Stimulated activated CD4-positive, alpha-beta T cell treated with anti-CD3 and anti-CD28 coated beads, Interleukin-4, amount 100 ng/mL, for 4 hours (primary cell): ENCODE data around the gene UNC80.
A peak's percentile ranks its signal among the peaks of the same experiment; 100 is the strongest.
"Not testable (repeated sequence)": the region's sequence is repeated elsewhere in the genome, so short reads cannot be mapped to it uniquely, and the experiment has no call there.

Experiments
- DNase-seq, 2 experiments: peaks; one replicate each; pipeline ENCODE4 v3.0.0-alpha.2; 2020

The UNC80 gene

GRCh38 chr2:209771474-209772289 lies at the start of gene UNC80:
Gene UNC80, plus strand, starts transcription at chr2:209771832. Its CDS starts 241 bp downstream, at chr2:209772073.
- DNase-seq = peak in 1 of 2 experiments; percentile 6

GRCh38 chr2:209726311-209726710 lies 45.3 kb upstream of the UNC80 start:
- DNase-seq = no peak

GRCh38 chr2:209727077-209727476 lies 44.6 kb upstream of the UNC80 start:
- DNase-seq = no peak

- DNase-seq = no peak
These were observed 36.8 kb upstream of the UNC80 start for GRCh38 chr2:209734805-209735204.

GRCh38 chr2:209741953-209742352 lies 29.7 kb upstream of the UNC80 start:
- DNase-seq = no peak

GRCh38 chr2:209753020-209753419 lies 18.6 kb upstream of the UNC80 start:
- DNase-seq = no peak

- no peak for DNase-seq
These were observed 14.5 kb upstream of the UNC80 start for GRCh38 chr2:209757163-209757562.

GRCh38 chr2:209761566-209761965 lies 10.1 kb upstream of the UNC80 start:
- no peak for DNase-seq

GRCh38 chr2:209762563-209762962 lies 9.1 kb upstream of the UNC80 start:
- DNase-seq = no peak

- no peak for DNase-seq
These were observed 8.5 kb upstream of the UNC80 start for GRCh38 chr2:209763106-209763505.

GRCh38 chr2:209766613-209767012 lies 5.0 kb upstream of the UNC80 start:
- no peak for DNase-seq

GRCh38 chr2:209767316-209767715 lies 4.3 kb upstream of the UNC80 start:
- DNase-seq = no peak

- DNase-seq = no peak
These were observed 3.1 kb upstream of the UNC80 start for GRCh38 chr2:209768557-209768956.

- no peak for DNase-seq
These were observed 656 bp downstream of the UNC80 start for GRCh38 chr2:209772290-209772685.

GRCh38 chr2:209773377-209773776 lies 1.7 kb downstream of the UNC80 start:
- no peak for DNase-seq

- DNase-seq = no peak
These were observed 15.8 kb downstream of the UNC80 start for GRCh38 chr2:209787416-209787815.

GRCh38 chr2:209788925-209789324 lies 17.3 kb downstream of the UNC80 start:
- no peak for DNase-seq

- no peak for DNase-seq
These were observed 18.6 kb downstream of the UNC80 start for GRCh38 chr2:209790066-209790728.

- DNase-seq = no peak
These were observed 19.5 kb downstream of the UNC80 start for GRCh38 chr2:209791151-209791550.

- DNase-seq = not testable (repeated sequence)
These were observed 23.8 kb downstream of the UNC80 start for GRCh38 chr2:209795425-209795824.

GRCh38 chr2:209805351-209805750 lies 33.7 kb downstream of the UNC80 start:
- no peak for DNase-seq

- DNase-seq = no peak
These were observed 34.7 kb downstream of the UNC80 start for GRCh38 chr2:209806318-209806717.

GRCh38 chr2:209808521-209808920 lies 36.9 kb downstream of the UNC80 start:
- no peak for DNase-seq

GRCh38 chr2:209809256-209809655 lies 37.6 kb downstream of the UNC80 start:
- no peak for DNase-seq
